Activated naive CD4-positive, alpha-beta T cell treated with anti-CD3 and anti-CD28 coated beads, Interleukin-2, amount 50 U/mL, for 72 hours (primary cell): Measurements from ENCODE around the gene DOCK6. TPM values are rescaled to one million over a fixed set of nuclear protein-coding genes. Genes with fewer than 3 reads are reported as not detected.

ENCODE experiments used
- ATAC-seq, 2 donors: fragments of 150-1000 bp; cut with Tn5 transposase; 2 replicates each; pipeline ENCODE4 v1.10.0; 2021; ENCODE audit warnings: mild to moderate bottlenecking in 2 of 2, moderate library complexity in 2 of 2
- DNase-seq, 2 donors: peaks; one replicate each; pipeline ENCODE4 v3.0.0; 2021 to 2022; ENCODE audit warnings: low spot score in 2 of 2
- H3K27ac Mint-ChIP-seq, 2 donors: one replicate each; pipeline ENCODE4 v1.8.0; 2022; ENCODE audit warnings: mild to moderate bottlenecking in 2 of 2, mixed read lengths in 2 of 2
- H3K36me3 Mint-ChIP-seq, 2 donors: one replicate each; pipeline ENCODE4 v1.8.0; 2022; ENCODE audit warnings: mixed read lengths in 2 of 2
- H3K9me3 Mint-ChIP-seq, 2 donors: one replicate each; pipeline ENCODE4 v1.8.0; 2022; ENCODE audit warnings: mixed read lengths in 2 of 2
- total RNA-seq, 2 donors: library from RNA; stranded (reverse); gene quantifications; one replicate each; pipeline ENCODE4 v1.2.3, GENCODE V29; 2022

Gene DOCK6
- total RNA-seq, 2 donors from 2014 or later: 2.0 to 17.4 TPM

DNA sequence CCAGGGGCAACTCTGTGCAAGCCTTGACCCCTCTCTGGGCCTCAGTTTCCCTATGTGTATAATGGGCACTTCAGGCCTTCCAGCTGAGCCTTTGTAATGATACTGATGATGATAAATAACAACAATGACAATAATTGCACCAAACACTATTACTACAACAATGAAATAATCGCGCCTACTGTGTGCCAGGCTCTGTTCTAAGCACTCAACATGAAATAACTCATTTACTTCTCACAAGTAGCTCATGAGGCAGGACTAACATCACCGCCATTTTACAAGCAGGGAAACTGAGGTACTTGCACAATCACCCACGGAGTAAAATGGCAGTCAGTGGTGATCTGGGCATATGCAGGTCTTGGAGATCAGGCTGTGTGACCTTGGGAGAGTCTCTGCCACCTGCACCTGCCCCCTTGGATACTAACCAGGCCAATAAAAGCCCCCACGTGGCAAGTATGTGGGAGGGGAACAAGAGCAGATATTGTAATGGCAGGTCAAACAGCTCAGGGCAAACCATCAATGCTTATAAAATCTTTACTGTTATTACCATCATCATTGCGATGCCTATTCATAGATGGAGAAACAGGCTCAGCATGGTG is 23.4 kb downstream of the DOCK6 start:
- Mint-ChIP-seq H3K9me3 (no peaks in the 10 kb centered on the region), H3K27ac (no peak overlapping the region), H3K36me3 (no peaks in the 10 kb centered on the region)
- ATAC-seq: no peak
- DNase-seq: no peak

DNA sequence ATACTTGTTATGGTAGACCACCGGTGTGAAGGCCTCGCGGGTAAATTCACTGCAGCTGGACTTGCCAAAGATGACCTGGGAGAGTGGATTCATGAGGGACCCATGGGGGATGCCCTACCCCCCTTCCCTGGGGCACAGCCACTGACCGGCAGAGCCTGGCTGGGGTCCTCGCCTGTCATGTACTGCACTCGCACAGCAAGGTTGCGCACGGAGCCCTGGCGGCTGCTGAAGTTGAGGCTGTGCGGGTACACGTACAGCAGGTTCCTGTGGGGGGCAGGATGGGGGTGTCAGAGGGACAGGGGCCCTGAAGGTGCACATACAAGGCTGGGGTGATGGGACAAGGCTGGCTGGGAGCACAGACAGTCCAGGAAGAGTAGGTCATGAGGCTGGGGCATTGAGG is 24.3 kb downstream of the DOCK6 start:
- DNase-seq (no peak), ATAC-seq (no peak)
- no peak overlapping the region for H3K27ac Mint-ChIP-seq
- H3K36me3 Mint-ChIP-seq: no peaks in the 10 kb centered on the region
- no peaks in the 10 kb centered on the region for H3K9me3 Mint-ChIP-seq

DNA sequence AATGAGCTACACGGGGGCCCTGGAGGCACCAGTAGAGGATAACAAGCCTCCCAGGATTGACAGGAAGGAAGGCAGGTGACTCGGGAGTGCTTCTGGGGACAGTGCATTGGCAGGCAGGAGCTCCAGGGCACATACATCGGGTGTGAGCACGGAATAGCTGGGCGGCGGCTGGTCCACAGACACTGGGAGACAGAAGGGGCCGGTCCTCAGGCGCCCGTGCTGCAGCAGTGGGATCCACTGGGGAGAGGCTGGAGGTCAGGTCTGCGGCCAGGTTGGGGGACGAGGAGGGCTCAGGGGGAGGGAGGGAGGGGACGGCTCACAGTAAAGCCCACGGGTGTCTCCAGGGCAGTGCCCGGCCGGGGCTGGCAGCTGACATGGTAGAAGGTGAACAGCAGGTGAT is 25.0 kb downstream of the DOCK6 start:
- H3K9me3 Mint-ChIP-seq: no peaks in the 10 kb centered on the region
- H3K36me3 Mint-ChIP-seq: no peaks in the 10 kb centered on the region
- DNase-seq (no peak), ATAC-seq (no peak)
- H3K27ac Mint-ChIP-seq: no peak overlapping the region

DNA sequence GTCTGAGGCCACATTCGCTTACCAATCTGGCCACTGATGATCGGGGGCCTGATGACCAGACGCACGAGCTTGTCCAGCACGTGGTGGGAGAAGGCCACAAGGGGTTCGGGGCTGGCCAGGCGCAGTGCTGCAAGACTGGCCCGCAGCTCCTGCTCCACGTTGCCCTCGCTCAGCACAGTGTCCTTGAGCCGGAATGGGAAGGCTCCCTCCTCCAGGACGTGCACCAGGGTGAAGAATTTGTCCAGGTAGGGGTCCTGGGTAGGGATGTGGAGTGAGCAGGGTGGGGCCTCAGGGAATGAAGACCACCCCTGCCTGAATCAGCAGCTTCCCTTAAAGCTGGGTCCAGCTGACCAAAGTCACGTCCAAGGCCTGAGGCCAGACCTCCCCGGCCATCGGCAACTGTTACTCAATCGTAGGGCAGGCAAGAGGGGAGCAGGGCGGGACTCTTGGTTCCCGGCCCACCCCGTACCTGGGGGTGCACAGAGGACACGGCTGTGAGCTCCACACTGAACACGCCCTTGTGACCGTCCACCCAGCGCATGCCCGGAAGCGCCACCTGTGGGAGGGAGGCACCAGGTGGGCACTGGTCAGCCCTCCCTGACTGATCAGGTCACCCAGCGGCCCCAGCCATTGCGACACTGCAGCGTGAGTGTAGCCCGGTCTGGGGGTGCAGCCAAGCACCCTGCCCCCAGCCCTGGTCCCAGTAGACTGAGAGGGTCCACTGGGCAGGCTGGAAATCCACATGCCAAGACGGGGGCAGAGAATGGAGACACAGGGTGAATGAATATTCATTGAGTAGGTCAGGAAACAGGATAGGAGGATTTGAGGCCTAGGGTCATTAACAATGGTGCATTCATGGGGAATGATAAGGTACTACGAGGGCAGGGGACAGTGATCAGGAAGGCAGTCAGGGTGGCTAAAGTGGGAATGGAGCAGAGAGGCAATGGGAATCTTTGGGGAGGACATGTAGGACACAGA is 25.7 kb downstream of the DOCK6 start:
- Mint-ChIP-seq H3K9me3 (no peaks in the 10 kb centered on the region), H3K36me3 (no peaks in the 10 kb centered on the region), H3K27ac (no peak overlapping the region)
- ATAC-seq: no peak
- DNase-seq: no peak

DNA sequence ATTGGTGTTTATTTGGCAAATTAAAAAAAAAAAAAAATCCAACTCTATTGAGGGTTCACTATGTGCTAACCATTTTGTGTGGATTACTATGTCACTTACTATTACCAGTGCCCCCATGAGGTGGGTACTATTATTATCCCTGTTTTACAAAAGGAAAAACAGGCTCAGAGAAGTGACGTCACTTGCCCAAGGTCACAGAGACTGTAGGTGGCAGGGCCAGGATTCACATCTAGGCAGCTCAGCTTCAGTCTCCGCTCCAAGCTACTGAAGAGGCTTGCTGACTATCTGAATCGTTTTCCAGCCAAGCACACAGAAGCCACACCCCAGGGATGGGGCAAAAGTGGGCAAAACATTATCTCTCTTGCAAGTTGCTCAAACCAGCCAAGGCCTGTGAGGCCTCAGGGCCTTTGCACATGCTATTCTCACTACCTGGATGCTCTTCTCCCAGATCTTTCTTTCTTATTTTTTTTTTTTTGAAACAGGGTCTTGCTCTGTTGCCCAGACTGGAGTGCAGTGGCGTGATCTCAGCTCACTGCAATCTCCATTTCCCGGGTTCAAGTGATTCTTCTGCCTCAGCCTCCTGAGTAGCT is 27.7 kb downstream of the DOCK6 start:
- Mint-ChIP-seq H3K9me3 (no peaks in the 10 kb centered on the region), H3K36me3 (no peaks in the 10 kb centered on the region), H3K27ac (no peak overlapping the region)
- ATAC-seq (no peak), DNase-seq (no peak)

DNA sequence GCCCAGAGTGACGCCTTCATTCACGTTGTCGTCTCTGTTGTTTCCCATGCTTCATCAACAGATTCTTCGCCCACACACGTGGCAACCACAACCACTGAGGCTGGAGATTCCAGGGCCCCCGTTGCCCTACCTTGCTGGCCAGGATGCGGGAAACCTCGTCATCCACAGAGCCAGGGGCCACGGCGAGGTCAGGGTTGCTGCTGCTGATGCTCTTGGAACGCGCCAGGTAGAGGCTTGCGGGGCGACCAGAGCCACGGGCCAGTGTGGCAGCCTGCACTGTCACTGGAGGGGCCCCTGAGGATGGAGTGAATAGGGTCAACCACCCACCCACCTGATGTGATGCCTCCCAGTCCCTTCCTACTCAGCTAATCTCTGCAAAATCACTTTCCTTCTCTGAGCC is 29.3 kb downstream of the DOCK6 start:
- H3K9me3 Mint-ChIP-seq: no peaks in the 10 kb centered on the region

DNA sequence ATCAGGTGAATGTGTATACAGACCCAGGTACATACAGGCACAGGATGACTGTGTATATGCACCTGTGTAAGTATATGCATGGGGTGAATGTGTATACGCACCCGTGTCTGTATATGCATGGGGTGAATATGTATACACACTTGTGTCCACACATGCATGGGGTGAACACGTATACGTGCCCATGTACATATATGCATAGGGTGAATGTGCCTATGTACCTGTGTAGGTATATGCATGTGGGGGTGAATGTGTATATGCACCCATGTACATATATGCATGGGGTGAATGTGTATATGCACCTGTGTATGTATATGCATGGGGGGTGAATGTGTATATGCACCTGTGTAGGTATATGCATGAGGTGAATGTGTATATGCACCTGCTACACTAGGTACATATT is 29.8 kb downstream of the DOCK6 start:
- ATAC-seq: no peak
- no peaks in the 10 kb centered on the region for H3K9me3 Mint-ChIP-seq
- DNase-seq: no peak
- H3K36me3 Mint-ChIP-seq: no peaks in the 10 kb centered on the region
- H3K27ac Mint-ChIP-seq: no peak overlapping the region

More for the DNA sequence above, 29.3 kb downstream of the DOCK6 start:
- ATAC-seq: no peak
- Mint-ChIP-seq H3K36me3 (no peaks in the 10 kb centered on the region), H3K27ac (no peak overlapping the region)
- no peak for DNase-seq

DNA sequence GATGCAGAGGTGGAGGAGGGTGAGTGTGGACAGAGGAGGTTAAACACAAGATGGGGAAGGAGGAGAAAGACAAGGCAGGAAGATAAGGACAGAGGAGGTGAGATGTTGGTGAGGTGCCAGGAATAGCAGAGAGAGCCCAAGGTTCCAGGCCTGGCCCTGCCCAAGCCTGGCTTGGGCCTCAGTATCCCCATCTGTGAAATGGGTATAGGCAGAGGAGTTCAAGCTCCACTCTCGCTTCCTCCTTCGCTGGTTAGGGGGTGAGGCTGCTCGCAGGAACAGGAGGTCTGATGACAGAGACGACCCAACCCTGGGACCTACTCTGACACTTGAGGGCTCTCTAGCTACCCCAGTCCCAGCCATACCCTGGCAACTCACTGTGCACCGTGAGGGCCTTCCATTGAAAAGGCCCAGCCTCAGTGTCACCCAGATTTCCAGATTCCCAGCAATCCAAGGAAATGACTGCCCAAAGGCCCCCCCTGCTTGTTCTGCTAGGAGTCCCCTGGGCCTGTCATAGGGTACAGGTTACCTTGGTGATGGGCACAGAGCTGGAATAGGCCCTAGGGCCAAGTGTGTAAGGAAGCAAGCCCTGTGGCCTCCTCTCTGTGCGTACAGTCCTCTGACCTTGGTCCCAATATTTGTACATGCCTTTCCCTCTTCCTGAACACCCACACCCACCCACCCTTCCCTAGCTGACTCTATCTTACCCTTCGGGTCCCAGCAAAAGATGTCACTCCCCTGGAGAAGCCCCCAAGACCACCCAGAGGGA is 31.5 kb downstream of the DOCK6 start:
- no peak for ATAC-seq
- peak overlapping the region in 1 of 2 donors; percentile 55 for H3K27ac Mint-ChIP-seq
- H3K9me3 Mint-ChIP-seq: no peaks in the 10 kb centered on the region
- no peaks in the 10 kb centered on the region for H3K36me3 Mint-ChIP-seq
- no peak for DNase-seq

DNA sequence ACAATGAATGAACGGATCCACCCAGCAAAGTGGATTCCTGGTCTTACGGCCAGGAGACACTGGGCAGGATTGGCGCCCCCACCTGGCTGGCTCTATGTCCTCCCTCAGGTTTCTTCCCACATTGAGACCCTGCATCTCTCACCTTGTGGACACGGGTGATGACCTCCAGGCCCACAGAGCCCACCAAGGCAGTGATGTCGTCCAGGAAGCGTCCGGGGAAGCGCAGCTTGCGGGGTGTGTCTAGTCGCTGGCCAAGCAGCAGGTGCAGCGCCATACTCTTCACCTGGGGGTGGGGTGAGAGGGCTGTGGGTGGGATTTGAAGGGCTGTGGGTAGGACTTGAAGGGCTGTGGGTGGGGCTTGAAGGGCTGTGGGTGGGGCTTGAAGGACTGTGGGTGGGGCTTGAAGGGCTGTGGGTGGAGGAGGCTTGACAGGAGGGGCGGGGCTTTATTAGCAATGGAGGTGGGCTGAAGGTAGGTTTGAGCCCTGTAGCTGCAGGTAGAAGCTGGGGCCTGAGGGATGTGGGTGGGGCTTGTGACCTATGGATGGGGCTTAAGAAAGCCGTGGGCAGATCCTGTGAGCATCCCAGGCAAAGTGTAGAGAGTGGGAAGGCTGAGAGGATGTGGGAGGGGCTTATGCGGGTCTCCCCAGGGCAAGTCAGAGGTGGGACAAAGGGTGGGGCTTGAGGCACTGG is 35.0 kb downstream of the DOCK6 start:
- DNase-seq (peak in 1 of 2 donors; percentile 19), ATAC-seq (peak in 1 of 2 donors; percentile 48)
- Mint-ChIP-seq H3K9me3 (no peaks in the 10 kb centered on the region), H3K27ac (no peak overlapping the region), H3K36me3 (no peaks in the 10 kb centered on the region)

DNA sequence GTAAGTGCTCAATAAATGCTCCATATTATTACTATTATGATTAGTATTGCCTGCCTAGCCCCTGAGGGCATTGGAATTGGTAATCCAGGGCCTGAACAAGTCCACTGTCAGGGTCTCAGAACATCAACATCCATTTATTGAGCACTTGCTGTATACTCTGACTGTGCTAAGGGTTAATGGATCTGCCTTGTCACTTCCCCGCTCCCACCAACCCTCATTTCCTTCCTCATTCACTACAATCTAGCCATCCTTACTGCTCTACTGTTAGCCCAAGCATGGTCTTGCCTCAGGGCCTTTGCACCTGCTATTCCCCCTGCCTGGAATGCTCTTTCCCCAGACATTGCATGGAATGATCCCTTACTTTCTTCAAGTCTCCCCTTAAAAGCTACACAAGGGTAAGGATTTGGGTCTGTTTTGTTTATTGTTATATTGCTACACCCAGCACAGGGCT is 35.6 kb downstream of the DOCK6 start:
- H3K9me3 Mint-ChIP-seq: peaks cover 0 to under 1% of the 10 kb centered on the region in 2 donors
- ATAC-seq: no peak

DNA sequence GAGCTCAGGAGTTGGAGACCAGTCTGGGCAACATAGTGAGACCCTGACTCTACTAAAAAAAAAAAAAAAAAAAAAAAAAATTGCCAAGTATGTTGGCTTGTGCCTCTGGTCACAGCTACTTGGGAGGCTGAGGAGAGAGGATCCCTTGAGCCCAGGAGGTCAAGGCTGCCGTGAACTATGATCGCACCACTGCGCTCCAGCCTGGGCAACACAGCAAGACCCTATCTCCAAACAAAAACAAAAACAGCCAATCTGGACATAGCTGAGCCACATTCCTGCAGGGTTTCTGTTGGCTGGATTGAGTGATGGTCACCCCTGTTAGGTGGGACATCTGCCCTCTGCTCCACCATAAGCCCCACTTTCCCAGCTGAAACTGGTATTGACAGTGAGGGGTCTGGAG is 36.5 kb downstream of the DOCK6 start:
- peaks cover 0 to 14% of the 10 kb centered on the region in 2 donors for H3K36me3 Mint-ChIP-seq
- no peak for DNase-seq
- H3K9me3 Mint-ChIP-seq: peaks cover 0 to 10% of the 10 kb centered on the region in 2 donors
- H3K27ac Mint-ChIP-seq: no peak overlapping the region
- no peak for ATAC-seq

More for the DNA sequence above, 35.6 kb downstream of the DOCK6 start:
- H3K27ac Mint-ChIP-seq: no peak overlapping the region
- no peak for DNase-seq
- H3K36me3 Mint-ChIP-seq: peaks cover 0 to 5% of the 10 kb centered on the region in 2 donors

DNA sequence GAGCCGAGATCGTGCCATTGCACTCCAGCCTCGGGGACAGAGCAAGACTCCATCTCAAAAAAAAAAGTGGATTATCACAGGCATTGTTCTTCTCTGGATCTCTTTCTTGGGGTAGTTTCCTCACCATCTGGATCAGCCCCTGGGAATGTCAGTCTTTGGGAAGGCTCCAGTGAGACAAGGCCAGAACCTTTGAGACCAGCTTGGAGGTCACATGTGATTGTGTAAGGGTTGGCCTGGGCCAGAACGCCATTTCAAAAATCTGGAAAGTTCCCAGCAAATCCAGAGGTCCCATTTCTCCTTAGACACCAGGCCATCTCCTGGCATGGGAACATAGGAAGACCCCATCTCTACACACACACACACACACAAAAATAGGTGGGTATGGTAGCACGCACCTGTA is 37.2 kb downstream of the DOCK6 start:
- no peak overlapping the region for H3K27ac Mint-ChIP-seq
- peaks cover 5 to 14% of the 10 kb centered on the region in 2 donors for H3K9me3 Mint-ChIP-seq
- H3K36me3 Mint-ChIP-seq: peaks cover 6 to 21% of the 10 kb centered on the region in 2 donors
- DNase-seq (no peak), ATAC-seq (no peak)

DNA sequence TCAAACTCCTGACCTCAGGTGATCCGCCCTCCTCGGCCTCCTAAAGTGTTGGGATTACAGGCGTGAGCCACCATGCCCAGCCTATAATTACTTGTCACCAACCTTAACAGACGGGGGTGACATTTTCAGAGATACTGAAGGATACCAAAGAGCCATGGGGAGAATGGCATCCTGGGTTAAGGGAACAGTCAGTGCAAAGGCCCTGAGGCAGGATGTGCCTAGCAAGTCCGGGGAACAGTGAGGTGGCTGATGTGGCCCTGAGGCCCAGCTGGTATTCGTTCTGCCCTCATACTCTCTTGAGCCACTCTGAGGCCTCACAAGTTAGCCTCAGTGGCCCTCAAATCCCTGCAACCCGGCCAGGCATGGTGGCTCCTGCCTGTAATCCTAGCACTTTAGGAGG is 37.9 kb downstream of the DOCK6 start:
- DNase-seq: no peak
- Mint-ChIP-seq H3K9me3 (peaks cover 5 to 14% of the 10 kb centered on the region in 2 donors), H3K27ac (no peak overlapping the region), H3K36me3 (peaks cover 8 to 22% of the 10 kb centered on the region in 2 donors)
- no peak for ATAC-seq

DNA sequence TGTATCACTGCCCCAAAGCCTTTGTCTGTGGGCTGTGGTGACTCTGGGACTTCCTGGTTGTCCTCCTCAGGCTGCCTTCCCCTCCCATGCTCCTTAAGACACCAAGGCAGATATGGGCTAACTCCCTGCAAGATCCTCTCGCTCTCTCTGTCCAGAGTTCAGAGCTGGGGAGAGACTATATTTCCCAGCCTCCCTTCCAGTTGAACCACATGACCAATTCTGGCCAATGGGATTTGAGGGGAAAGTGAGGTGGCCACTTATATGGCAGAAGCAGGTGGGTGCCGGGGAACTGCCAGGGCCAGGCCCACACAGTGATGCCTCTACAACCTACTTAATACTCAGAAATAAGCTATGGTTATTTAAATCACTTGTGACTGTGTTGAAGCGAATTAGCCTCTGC is 39.1 kb downstream of the DOCK6 start:
- Mint-ChIP-seq H3K27ac (no peak overlapping the region), H3K9me3 (peaks cover 5 to 14% of the 10 kb centered on the region in 2 donors), H3K36me3 (peaks cover 8 to 22% of the 10 kb centered on the region in 2 donors)
- DNase-seq (no peak), ATAC-seq (no peak)

DNA sequence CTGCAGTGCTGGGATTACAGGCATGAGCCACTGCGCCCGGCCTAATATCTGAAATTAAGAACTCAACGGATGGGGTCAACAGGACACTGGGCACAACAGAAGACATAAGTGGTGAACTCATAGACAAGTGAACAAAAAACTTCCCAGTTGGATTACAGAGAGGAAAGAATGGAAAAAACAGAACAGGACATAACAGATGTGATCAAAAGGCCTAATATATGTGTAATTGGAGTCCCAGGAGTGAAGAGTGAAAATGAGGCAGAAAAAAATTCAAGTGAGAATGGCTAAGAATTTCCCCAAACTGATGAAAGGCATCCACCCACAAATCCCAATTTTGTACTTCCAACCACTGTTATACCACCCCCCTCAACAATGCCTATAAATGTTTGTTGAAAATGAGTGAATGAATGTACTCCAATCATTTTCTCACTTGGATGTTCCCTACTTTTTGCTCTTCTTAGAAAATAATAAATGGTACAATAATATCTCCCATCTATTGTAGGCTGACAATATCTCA is 41.2 kb downstream of the DOCK6 start:
- DNase-seq (no peak), ATAC-seq (no peak)
- Mint-ChIP-seq H3K27ac (no peak overlapping the region), H3K9me3 (peaks cover 5 to 14% of the 10 kb centered on the region in 2 donors), H3K36me3 (peaks cover 8 to 22% of the 10 kb centered on the region in 2 donors)

DNA sequence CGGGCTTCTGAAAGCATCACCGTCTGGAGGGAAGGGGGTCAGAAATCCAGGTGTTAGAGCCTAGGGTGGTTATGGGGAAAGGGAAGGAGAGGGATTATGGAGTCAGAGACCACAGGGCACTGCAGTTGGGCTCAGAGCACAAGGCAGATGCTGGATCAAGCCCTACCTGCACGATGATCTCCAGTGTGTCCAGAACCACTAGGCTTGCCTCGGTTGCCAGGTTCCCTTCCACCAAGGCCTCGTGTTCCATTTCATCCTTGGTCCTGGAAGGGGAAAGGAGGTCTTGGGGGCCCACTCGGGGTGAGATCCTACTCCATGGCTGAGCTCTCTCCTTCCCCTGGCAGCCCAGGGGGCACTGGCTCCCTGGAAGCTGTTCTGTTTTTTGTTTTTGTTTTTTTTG is 47.9 kb downstream of the DOCK6 start:
- DNase-seq: no peak
- no peak overlapping the region for H3K27ac Mint-ChIP-seq
- H3K36me3 Mint-ChIP-seq: peaks cover 0 to 8% of the 10 kb centered on the region in 2 donors
- H3K9me3 Mint-ChIP-seq: peaks cover 10 to 15% of the 10 kb centered on the region in 2 donors
- ATAC-seq: no peak
